HCT116 (cell line): ENCODE data around the gene QSOX1. TPM values are rescaled to one million over a fixed set of nuclear protein-coding genes. Genes with fewer than 3 reads are reported as not detected.

Source experiments
- ATAC-seq: fragments of 200-7000 bp; cut with Tn5 transposase; 2 replicates; pipeline ENCODE4 v1.9.1; 2020; ENCODE audit warnings: mild to moderate bottlenecking, moderate library complexity
- BruUV-seq: library from RNA; stranded (reverse); fragments of 400-500 nt; replicated peaks from 2 replicates; lab custom pipeline; 2021; lab: Mats Ljungman, UMichigan
- CTCF ChIA-PET: fragments of 300-600 bp; sonication (Branson Sonifier 250); formaldehyde crosslinking; loops from one replicate; lab custom pipeline; 2021; ENCODE audit warnings: antibody characterized with exemption; lab: Charles Lee
- POLR2A ChIA-PET: fragments of 300-600, 350-600 bp; sonication (Branson Sonifier 250); formaldehyde crosslinking; loops from one replicate; lab custom pipeline; 2021; ENCODE audit warnings: antibody characterized with exemption; lab: Charles Lee
- RAD21 ChIA-PET, 2 experiments: fragments of 300-600 bp; sonication (Branson Sonifier 250); formaldehyde crosslinking; loops; one replicate each; lab custom pipeline; 2023; ENCODE audit warnings: low total read pairs in 2 of 2; ENCODE audit not compliant: uncharacterized antibody in 2 of 2, unreplicated experiment in 2 of 2, low non-redundant PET in 1 of 2; lab: Charles Lee
- DNase-seq: peaks from one replicate; pipeline ENCODE4 v3.0.0-alpha.2; 2010; ENCODE audit warnings: low read depth, low spot score
- H2AFZ ChIP-seq: fragments of 200-600 bp; shearing (Covaris generic), sonication (generic); 2 replicates; pipeline ENCODE4 v1.6.1; 2017; ENCODE audit warnings: low read depth, mixed run types, mixed read lengths, antibody characterized with exemption, low read length; ENCODE audit not compliant: poor library complexity, severe bottlenecking
- H3K27ac ChIP-seq: 2 replicates; pipeline ENCODE4 v1.5.1; 2012; ENCODE audit warnings: low read depth, low read length
- H3K27me3 ChIP-seq: fragments of 200-600 bp; sonication (generic); 2 replicates; pipeline ENCODE4 v1.6.1; 2016; ENCODE audit warnings: mixed run types, low read length, mixed read lengths; ENCODE audit not compliant: insufficient read depth
- H3K36me3 ChIP-seq, 2 experiments: fragments of 200-500 bp in 1 of 2; fragments of 200-600 bp in 1 of 2; sonication (Bioruptor generic) in 1 of 2; sonication (generic) in 1 of 2; 2 replicates each; pipeline versions ENCODE4 v1.5.1 to v1.6.1; 2014 to 2016; ENCODE audit warnings: low read length in 2 of 2, inconsistent platforms in 1 of 2, mixed read lengths in 1 of 2, mixed run types in 1 of 2; ENCODE audit not compliant: insufficient read depth in 2 of 2, control insufficient read depth in 1 of 2
- H3K4me1 ChIP-seq, 2 experiments: fragments of 200-600 bp in 1 of 2; sonication (generic) in 1 of 2; 2 replicates each; pipeline versions ENCODE4 v1.5.1 to v1.6.1; 2012 to 2017; ENCODE audit warnings: low read length in 2 of 2, inconsistent platforms in 1 of 2, mild to moderate bottlenecking in 1 of 2, mixed read lengths in 1 of 2, mixed run types in 1 of 2, moderate library complexity in 1 of 2; ENCODE audit not compliant: insufficient read depth in 2 of 2, control insufficient read depth in 1 of 2
- H3K4me2 ChIP-seq: fragments of 200-600 bp; sonication (generic); 2 replicates; pipeline ENCODE4 v1.6.1; 2017; ENCODE audit warnings: mixed run types, low read length, mixed read lengths
- H3K4me3 ChIP-seq, 2 experiments: fragments of 200-600 bp in 1 of 2; sonication (generic) in 1 of 2; replicated peaks in 1 of 2; 2 replicates each; pipeline ENCODE4 v1.5.1; 2011 to 2016; ENCODE audit warnings: low read length in 2 of 2, control low read depth in 1 of 2, low read depth in 1 of 2, mild to moderate bottlenecking in 1 of 2, mixed read lengths in 1 of 2, mixed run types in 1 of 2
- H3K79me2 ChIP-seq: fragments of 200-600 bp; sonication (generic); 2 replicates; pipeline ENCODE4 v1.6.1; 2017; ENCODE audit warnings: mild to moderate bottlenecking, mixed run types, low read length, moderate library complexity, mixed read lengths; ENCODE audit not compliant: insufficient read depth
- H3K9ac ChIP-seq: fragments of 200-600 bp; sonication (generic); 2 replicates; pipeline ENCODE4 v1.6.1; 2016; ENCODE audit warnings: low read length, mixed read lengths
- H3K9me2 ChIP-seq: fragments of 200-600 bp; sonication (generic), shearing (Covaris generic); 2 replicates; pipeline ENCODE4 v1.6.1; 2017; ENCODE audit warnings: mixed run types, mild to moderate bottlenecking, moderate library complexity; ENCODE audit not compliant: insufficient read depth
- H3K9me3 ChIP-seq, 2 experiments: fragments of 200-500 bp in 1 of 2; fragments of 200-600 bp in 1 of 2; sonication (Bioruptor generic) in 1 of 2; sonication (generic) in 1 of 2; 2 replicates each; pipeline ENCODE4 v1.6.1; 2014 to 2017; ENCODE audit warnings: low read length in 2 of 2, mixed read lengths in 2 of 2, inconsistent platforms in 1 of 2, low read depth in 1 of 2, mild to moderate bottlenecking in 1 of 2, mixed run types in 1 of 2, moderate library complexity in 1 of 2; ENCODE audit not compliant: control insufficient read depth in 1 of 2, insufficient read depth in 1 of 2
- H4K20me1 ChIP-seq: fragments of 200-600 bp; sonication (generic), shearing (Covaris generic); 2 replicates; pipeline ENCODE4 v1.6.1; 2017; ENCODE audit warnings: mixed run types, mild to moderate bottlenecking, moderate library complexity; ENCODE audit not compliant: insufficient read depth
- CBX3 ChIP-seq: IDR thresholded peaks from 2 replicates; pipeline ENCODE4 v1.6.1; 2012; ENCODE audit warnings: low read depth
- ELF1 ChIP-seq: IDR thresholded peaks from 2 replicates; pipeline ENCODE4 v1.6.1; 2012; ENCODE audit warnings: low read depth, borderline replicate concordance
- EZH2 ChIP-seq: fragments of 200-600 bp; sonication (generic); IDR thresholded peaks from 2 replicates; pipeline ENCODE4 v1.6.1; 2017; ENCODE audit warnings: antibody characterized with exemption, mixed run types
- JUND ChIP-seq: IDR thresholded peaks from 2 replicates; pipeline ENCODE4 v1.6.1; 2012
- SIN3A ChIP-seq: IDR thresholded peaks from 2 replicates; pipeline ENCODE4 v1.6.1; 2012; ENCODE audit warnings: low read depth
- SP1 ChIP-seq: IDR thresholded peaks from 2 replicates; pipeline ENCODE4 v1.6.1; 2012; ENCODE audit warnings: low read depth
- TCF7L2 ChIP-seq: IDR thresholded peaks from 2 replicates; pipeline ENCODE4 v1.7.0; 2011; ENCODE audit warnings: borderline replicate concordance, inconsistent platforms; ENCODE audit not compliant: insufficient read depth, insufficient read length; ENCODE audit errors: extremely low read depth
- YY1 ChIP-seq: IDR thresholded peaks from 2 replicates; pipeline ENCODE4 v1.6.1; 2011; ENCODE audit warnings: low read length, low read depth, moderate library complexity, mild to moderate bottlenecking; ENCODE audit not compliant: insufficient replicate concordance; ENCODE audit errors: extremely low read depth
- intact Hi-C: fragments of 100-400 bp; cut with micrococcal nuclease; formaldehyde crosslinking; loops from 2 replicates; pipeline ENCODE4 v1.10.0; 2022
- total RNA-seq: library from RNA; stranded (reverse); gene quantifications from one replicate; pipeline ENCODE4 v1.2.1, GENCODE V29; 2021; ENCODE audit not compliant: unreplicated experiment
- TF ChIP-seq, protein P1 (sequence below): IDR thresholded peaks from 2 replicates; pipeline ENCODE4 v1.6.1; 2011; ENCODE audit warnings: mild to moderate bottlenecking, low read length, moderate library complexity; ENCODE audit not compliant: insufficient replicate concordance; ENCODE audit errors: extremely low read depth
- TF ChIP-seq, protein P2 (sequence below): IDR thresholded peaks from 2 replicates; pipeline ENCODE4 v1.6.1; 2012; ENCODE audit warnings: low read depth
- TF ChIP-seq, protein P3 (sequence below), 3 experiments: fragments of 200-600 bp in 1 of 3; sonication (generic) in 1 of 3; IDR thresholded peaks in 2 of 3; conservative IDR thresholded peaks in 1 of 3; 2 replicates each; pipeline ENCODE4 v1.5.1; 2012 to 2017; ENCODE audit warnings: low read depth in 2 of 3, low read length in 2 of 3, antibody characterized with exemption in 1 of 3, borderline replicate concordance in 1 of 3, control low read depth in 1 of 3, mild to moderate bottlenecking in 1 of 3, mixed read lengths in 1 of 3, mixed run types in 1 of 3, moderate library complexity in 1 of 3; ENCODE audit not compliant: insufficient read depth in 1 of 3

Gene QSOX1
- total RNA-seq, 1 experiment from 2014 or later = 89.2 TPM

DNA sequence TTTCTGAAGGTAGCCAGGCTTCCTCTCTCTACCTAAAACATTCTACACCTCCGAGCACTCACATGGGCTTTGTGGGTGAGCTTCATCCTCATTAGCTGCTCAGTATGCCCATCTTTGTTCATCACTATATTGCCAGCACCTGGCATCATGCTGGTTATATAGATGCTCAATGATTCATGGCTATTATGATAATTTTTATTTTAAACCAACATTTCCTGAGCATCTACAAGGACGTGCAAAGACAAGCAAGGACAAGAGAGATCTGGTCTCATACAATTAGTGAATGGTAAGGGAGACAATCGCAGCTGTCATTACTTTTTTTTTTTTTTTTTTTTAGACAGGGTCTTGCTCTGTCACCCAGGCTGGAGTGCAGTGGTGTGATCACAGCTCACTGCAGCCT, 11.3 kb upstream of the QSOX1 start:
- H3K79me2 ChIP-seq = no peaks in the 10 kb centered on the region
- no peaks in the 10 kb centered on the region for H3K27me3 ChIP-seq
- no peak overlapping the region for H3K9ac ChIP-seq
- ChIA-PET POLR2A (no interaction called here), CTCF (no interaction called here), RAD21 (no interaction called here)
- no peaks in the 10 kb centered on the region for H3K4me1 ChIP-seq
- no TSS peak for BruUV-seq
- no peaks in the 10 kb centered on the region for H3K36me3 ChIP-seq
- H3K4me2 ChIP-seq = no peak overlapping the region
- H3K9me3 ChIP-seq = no peaks in the 10 kb centered on the region
- no peaks in the 10 kb centered on the region for H3K9me2 ChIP-seq
- no peaks in the 10 kb centered on the region for H4K20me1 ChIP-seq
- DNase-seq = no peak
- intact Hi-C loops = no loop called here
- ATAC-seq = no peak
- TF ChIP-seq, protein P1, sequence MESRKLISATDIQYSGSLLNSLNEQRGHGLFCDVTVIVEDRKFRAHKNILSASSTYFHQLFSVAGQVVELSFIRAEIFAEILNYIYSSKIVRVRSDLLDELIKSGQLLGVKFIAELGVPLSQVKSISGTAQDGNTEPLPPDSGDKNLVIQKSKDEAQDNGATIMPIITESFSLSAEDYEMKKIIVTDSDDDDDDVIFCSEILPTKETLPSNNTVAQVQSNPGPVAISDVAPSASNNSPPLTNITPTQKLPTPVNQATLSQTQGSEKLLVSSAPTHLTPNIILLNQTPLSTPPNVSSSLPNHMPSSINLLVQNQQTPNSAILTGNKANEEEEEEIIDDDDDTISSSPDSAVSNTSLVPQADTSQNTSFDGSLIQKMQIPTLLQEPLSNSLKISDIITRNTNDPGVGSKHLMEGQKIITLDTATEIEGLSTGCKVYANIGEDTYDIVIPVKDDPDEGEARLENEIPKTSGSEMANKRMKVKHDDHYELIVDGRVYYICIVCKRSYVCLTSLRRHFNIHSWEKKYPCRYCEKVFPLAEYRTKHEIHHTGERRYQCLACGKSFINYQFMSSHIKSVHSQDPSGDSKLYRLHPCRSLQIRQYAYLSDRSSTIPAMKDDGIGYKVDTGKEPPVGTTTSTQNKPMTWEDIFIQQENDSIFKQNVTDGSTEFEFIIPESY = no peak
- no peak for TF ChIP-seq SIN3A
- TF ChIP-seq YY1 = no peak
- no peak for TF ChIP-seq JUND
- no peak for TF ChIP-seq CBX3
- H2AFZ ChIP-seq = no peak overlapping the region
- H3K27ac ChIP-seq = no peak overlapping the region
- H3K4me3 ChIP-seq = no peak overlapping the region

DNA sequence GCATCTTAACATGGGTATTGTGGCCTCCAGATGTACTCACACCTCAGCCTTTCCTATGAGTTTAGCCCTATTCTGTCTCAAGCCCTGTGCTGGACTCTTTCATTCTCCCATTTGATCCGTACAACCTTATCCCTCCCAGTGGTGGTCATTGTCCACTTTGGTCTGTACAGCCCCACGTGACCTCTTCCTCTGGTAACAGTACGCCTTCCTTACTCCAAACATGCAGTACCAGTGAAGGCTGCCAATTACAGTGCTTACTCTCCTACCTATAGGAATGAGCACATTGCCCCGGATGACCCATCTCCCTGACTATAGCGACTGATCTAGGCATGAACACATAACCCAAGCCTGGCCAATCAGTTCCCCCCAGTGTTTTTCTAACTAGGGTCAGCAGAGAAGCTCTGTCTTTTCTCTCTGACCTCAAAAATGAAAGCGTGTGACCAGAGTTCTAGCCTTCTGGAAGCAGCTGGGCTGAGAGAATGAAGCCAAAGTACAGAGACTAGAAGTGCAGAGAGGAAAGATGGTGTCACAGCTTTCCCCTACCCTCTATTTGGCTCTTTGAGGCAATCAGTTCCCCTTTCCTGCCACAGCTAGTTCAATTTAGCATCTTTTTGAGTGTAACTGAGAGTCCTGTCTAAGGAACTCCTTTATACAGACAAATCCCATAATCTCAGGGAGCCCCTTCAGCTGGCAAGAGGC, 9.9 kb upstream of the QSOX1 start:
- RAD21 ChIA-PET = no interaction called here
- no peak overlapping the region for H3K9ac ChIP-seq
- H3K4me3 ChIP-seq = no peak overlapping the region
- H3K9me2 ChIP-seq = no peaks in the 10 kb centered on the region
- H3K27ac ChIP-seq = no peak overlapping the region
- no peak overlapping the region for H3K4me2 ChIP-seq
- no peaks in the 10 kb centered on the region for H3K27me3 ChIP-seq
- BruUV-seq = no TSS peak
- CTCF ChIA-PET = no interaction called here
- POLR2A ChIA-PET = interaction anchor here (1.0 kb wide), 1 partner anchor 10 kb away, joined by 3 read pairs; the partner anchor contains the start of gene QSOX1
- H3K79me2 ChIP-seq = no peaks in the 10 kb centered on the region
- no peaks in the 10 kb centered on the region for H3K4me1 ChIP-seq
- no peak for ATAC-seq
- DNase-seq = no peak
- no peaks in the 10 kb centered on the region for H3K36me3 ChIP-seq
- H4K20me1 ChIP-seq = no peaks in the 10 kb centered on the region
- H3K9me3 ChIP-seq = no peaks in the 10 kb centered on the region
- intact Hi-C loops = no loop called here
- H2AFZ ChIP-seq = no peak overlapping the region
- TF ChIP-seq SP1 (no peak), TCF7L2 (no peak), ELF1 (no peak), EZH2 (no peak)
- TF ChIP-seq, protein P2, sequence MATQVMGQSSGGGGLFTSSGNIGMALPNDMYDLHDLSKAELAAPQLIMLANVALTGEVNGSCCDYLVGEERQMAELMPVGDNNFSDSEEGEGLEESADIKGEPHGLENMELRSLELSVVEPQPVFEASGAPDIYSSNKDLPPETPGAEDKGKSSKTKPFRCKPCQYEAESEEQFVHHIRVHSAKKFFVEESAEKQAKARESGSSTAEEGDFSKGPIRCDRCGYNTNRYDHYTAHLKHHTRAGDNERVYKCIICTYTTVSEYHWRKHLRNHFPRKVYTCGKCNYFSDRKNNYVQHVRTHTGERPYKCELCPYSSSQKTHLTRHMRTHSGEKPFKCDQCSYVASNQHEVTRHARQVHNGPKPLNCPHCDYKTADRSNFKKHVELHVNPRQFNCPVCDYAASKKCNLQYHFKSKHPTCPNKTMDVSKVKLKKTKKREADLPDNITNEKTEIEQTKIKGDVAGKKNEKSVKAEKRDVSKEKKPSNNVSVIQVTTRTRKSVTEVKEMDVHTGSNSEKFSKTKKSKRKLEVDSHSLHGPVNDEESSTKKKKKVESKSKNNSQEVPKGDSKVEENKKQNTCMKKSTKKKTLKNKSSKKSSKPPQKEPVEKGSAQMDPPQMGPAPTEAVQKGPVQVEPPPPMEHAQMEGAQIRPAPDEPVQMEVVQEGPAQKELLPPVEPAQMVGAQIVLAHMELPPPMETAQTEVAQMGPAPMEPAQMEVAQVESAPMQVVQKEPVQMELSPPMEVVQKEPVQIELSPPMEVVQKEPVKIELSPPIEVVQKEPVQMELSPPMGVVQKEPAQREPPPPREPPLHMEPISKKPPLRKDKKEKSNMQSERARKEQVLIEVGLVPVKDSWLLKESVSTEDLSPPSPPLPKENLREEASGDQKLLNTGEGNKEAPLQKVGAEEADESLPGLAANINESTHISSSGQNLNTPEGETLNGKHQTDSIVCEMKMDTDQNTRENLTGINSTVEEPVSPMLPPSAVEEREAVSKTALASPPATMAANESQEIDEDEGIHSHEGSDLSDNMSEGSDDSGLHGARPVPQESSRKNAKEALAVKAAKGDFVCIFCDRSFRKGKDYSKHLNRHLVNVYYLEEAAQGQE = no peak
- TF ChIP-seq, protein P3, sequence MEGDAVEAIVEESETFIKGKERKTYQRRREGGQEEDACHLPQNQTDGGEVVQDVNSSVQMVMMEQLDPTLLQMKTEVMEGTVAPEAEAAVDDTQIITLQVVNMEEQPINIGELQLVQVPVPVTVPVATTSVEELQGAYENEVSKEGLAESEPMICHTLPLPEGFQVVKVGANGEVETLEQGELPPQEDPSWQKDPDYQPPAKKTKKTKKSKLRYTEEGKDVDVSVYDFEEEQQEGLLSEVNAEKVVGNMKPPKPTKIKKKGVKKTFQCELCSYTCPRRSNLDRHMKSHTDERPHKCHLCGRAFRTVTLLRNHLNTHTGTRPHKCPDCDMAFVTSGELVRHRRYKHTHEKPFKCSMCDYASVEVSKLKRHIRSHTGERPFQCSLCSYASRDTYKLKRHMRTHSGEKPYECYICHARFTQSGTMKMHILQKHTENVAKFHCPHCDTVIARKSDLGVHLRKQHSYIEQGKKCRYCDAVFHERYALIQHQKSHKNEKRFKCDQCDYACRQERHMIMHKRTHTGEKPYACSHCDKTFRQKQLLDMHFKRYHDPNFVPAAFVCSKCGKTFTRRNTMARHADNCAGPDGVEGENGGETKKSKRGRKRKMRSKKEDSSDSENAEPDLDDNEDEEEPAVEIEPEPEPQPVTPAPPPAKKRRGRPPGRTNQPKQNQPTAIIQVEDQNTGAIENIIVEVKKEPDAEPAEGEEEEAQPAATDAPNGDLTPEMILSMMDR (IDR thresholded peaks at IDR 0.05 in 2 of 3, conservative IDR thresholded peaks at IDR 0.05 in 1 of 3; ENCODE audit: borderline replicate concordance in 1 of 3, insufficient read depth in 1 of 3, low read depth in 2 of 3, low read length in 2 of 3) = no peak
